Activated CD8-positive, alpha-beta memory T cell treated with anti-CD3 and anti-CD28 coated beads for 1 hour (primary cell): ENCODE data around the gene DHX35.
"Not testable (repeated sequence)": the region's sequence is repeated elsewhere in the genome, so short reads cannot be mapped to it uniquely, and the experiment has no call there.

Experiments
- DNase-seq, 2 donors: peaks; one replicate each; pipeline ENCODE4 v3.0.0-alpha.2; 2020; ENCODE audit warnings: low read depth in 1 of 2; ENCODE audit errors: extremely low read depth in 1 of 2

The DHX35 gene

DNA sequence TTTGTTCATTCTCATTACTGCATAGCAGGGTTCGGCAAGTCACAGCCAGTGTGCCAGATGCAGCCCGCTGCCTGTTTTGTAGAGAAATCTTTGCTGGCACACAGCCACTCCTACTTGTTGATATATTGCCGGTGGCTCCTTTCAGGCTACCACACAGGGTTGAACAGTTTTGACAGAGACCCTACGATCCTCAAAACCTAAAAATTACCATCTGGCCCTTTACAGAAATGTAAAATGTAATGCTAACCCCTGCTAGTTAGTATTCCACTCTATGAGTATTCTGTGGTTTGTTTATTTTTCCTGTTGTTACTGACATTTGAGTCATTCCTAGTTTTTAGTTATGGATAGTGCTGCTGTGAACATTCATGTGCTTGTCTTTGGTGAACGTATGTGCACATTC is 11.5 kb downstream of the DHX35 start:
- no peak for DNase-seq

DNA sequence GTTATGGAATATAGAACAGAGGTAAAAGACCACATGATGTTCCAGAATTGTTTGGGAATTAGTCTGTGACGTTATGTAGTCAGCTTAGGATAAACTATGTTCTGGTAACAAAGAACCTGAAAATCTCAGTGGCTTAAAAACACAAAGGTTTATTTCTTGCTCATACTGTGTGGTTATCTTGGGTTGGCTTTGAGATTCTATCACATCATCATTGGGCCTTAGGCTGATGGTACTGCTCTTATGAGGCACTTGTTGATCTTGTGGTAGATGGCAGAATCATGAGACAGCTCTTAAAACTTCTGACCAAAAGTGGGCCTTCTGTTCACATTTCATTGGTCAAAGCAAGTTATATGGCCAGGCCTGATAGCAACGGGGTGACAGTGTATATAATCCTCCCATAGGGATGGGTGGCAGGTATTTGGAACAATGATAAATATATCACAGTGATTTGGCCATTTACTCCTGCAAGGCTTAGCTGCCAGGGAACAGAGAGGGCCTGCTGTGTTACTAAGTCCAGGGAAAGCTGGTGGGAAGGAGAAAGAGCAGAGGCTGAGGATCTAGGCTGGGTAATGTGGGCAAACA is 13.5 kb downstream of the DHX35 start:
- DNase-seq = no peak

DNA sequence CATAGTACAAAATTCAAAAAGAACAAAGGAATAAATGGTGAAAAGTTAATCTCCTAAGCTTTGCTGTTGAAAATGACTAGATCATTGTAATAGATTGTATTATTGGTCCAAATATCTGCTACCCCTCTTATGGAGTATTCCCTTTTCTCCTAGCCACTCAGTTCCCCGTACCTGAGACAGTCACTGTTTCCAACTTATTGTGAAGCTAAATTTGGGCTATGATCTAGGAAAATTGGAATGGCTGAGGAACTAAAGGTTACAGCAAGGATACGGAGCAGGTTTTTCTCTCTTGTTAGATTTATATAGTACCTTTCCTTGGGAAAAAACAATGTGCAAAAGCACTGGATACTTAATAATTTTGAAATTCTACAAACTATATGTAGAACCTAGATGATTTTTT is 17.3 kb downstream of the DHX35 start:
- no peak for DNase-seq

DNA sequence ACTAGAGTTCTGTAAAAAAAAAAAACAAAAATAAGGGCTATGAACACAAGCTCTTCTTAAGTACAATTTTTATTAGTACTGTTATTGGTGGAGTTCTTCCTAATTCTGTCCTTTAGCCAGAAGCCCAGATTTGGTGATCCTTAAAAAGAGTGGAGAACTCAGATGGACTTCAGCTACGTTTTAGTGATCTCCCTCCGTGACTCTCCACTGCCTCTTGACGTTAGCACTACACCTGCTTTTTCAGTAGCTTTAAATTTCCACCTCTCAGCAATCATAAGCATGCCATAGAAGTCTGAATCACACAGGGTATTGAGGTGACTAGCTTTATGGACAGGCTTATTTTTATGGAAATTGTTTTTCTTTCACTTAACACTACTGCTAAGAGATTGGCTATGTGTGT is 17.7 kb downstream of the DHX35 start:
- DNase-seq = no peak

DNA sequence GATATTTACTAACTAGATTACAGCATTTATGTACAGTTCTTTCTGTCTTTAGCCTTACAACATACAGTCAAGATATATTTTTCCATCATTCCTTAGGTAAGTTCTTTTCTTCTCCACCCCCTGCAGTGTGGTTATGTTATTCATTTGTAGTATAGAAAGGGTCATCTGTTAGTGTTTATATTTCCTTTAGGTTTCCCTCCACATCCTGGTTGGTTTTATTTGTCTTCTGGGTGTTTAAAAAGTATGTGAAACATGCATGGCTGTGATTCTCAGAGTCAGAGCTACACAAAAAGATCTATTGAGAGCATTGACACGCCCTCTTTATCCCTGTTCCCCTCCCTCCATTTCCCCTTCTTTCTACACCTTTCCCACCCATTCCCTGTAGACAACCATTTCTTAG is 20.1 kb downstream of the DHX35 start:
- DNase-seq = no peak

DNA sequence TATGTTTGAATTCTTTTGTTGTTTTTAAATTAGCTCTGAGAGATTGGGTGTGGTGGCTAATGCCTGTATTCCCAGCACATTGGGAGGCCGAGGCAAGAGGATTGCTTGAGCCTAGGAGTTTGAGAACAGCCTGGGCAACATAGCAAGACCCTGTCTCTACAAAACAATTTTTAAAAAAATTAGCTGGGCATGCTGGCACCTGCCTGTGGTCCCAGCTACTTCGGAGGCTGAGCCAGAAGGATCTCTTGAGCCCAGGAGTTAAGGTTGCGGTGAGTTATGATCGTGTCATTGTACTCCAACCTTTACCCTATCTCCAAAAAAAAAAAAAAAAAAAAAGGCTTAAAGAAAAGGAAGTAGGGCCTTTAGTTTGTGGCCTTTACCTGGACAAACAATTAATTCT is 22.9 kb downstream of the DHX35 start:
- no peak for DNase-seq

DNA sequence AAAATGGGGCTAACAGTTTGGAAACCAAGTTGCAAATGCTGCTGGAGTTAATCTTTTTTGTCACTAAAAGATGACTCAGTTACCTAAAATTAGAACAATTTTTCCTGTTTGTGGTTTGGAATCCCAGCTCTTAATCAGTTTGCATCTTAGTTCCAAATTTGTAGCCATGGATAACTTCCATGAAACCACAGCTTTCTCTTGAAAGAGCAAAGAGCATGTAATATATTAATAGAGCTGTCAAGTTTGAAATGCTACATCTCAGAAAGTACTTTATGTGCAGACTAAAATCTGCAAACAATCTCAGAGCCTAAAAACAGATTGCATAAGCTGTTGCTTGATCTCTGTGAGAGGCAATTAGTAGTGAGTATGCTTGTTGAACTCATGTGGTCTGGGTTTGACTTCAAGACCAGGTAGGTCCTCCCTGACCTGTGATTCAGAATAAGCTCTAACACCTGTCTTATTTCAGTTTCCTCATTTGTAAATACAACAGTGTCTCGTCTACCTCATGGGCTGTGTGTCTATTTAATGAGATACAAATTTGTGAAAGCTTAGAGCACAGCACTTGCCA is 23.5 kb downstream of the DHX35 start:
- DNase-seq = no peak

DNA sequence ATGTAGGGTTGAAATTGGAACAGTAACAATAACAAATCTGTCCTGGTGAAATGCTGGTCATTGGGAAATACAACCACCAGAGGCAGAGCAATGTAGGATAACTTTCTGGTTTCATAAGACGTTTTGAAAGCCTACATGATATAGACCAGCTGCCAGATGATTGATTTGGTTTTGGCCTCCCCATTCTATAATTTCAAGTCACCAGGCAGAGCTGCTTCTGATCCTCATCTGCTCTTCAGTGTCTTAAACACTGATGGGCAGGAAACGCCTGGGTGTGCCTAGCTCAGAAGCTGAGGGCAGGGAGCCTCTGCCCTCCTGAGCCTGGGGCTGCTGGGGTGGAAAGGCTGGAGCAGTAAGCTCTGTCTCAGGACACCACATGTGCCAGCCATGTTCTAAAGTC is 24.5 kb downstream of the DHX35 start:
- no peak for DNase-seq

DNA sequence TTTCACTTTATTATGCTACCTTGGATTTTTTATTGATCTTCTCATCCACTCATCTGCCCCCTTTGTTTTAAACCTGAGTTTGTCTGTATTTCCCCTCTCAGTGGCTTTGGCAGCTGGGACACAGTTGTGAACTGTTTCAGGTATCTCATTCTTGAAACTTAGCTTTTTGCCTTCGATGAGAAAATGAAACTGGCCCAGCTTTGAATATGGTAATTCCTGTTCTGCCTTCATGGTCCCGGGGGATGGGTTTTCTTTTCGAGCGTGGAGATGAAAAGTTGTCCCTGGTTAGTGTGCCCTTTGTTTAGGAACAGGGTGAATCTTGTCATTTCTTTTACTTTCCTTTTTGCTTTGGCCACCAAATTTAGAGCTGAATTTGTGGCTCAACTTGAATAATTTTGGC is 25.6 kb downstream of the DHX35 start:
- DNase-seq = no peak

DNA sequence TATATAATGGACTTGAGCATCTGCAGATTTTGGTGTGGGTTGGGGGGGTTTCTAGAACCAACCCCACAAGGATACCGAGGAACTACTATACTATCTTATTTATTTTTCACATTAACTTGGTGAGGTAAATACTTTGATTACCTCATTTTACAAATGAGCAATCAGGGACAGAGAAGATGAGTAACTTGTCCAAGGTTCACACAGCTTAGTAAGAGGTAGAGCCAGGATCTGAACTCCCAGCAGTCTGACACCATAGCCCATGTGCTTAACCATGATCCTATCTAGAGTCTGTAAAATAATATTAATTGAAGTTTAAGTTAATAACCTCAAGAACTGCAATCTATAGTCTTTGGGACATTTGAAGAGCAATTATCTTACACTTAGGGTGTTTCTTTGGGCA is 28.6 kb downstream of the DHX35 start:
- DNase-seq = no peak

DNA sequence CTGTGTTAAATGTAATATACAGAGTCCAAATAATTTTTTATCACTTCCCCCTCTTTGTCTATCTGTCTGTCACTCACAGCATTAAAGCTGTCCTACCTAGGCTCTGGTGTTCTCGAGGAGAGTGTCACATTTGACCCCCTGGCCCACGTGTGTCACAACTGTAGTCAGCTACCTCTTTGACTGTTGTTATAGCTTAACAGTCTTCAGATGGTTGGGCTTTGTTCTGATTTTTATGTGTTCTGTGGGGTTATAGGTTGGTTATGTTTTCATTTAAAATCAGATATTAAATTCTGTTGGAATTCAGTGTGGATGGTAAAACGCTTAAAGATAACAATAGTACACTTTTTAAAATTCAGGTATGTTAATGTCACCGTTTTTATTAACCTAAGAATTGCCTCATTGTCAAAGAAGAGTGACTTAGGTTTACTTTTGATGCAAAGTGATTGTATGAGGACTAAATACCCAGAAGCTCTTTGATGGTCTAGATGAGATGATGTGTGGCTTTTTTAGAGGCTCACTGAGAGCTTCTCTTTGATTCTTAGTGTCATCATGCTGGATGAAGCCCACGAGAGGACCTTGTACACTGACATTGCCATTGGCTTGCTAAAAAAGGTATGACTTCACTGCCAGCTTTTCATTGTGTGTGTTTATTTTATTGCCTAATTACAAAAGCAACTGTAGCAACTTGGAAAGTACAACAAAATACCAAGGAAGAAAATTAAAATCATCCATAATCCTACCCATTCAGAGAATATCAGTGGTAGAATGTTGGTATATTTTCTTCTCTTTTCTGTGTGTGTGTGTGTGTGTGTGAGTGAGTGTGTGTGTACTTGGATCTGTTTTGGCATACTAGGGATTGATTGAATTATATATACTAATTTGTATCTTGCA is 29.9 kb downstream of the DHX35 start:
- no peak for DNase-seq

DNA sequence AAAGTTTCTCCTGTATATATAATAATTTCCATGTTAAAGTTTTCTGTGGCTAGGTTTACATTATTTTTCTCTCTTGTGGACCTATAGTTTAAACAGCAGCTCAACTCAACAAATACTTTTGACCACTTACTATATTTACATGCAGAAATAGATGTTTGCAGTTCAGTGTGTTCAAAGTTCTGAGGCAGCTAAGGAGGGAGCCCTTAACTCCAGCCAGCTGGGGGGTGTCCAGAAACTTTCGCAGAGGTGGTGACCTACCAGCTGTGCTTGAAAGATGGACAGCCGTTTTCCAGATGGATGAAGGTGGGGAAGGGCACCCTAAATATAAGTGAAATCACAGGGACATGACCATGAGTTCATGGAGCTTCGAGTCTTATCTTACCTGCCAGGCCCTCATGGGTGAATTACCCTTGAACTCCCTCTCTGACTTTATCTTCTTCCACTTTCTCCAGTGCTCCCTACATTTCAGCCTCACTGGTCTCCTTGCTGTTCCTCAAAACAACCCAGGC is 33.4 kb downstream of the DHX35 start:
- no peak for DNase-seq

DNA sequence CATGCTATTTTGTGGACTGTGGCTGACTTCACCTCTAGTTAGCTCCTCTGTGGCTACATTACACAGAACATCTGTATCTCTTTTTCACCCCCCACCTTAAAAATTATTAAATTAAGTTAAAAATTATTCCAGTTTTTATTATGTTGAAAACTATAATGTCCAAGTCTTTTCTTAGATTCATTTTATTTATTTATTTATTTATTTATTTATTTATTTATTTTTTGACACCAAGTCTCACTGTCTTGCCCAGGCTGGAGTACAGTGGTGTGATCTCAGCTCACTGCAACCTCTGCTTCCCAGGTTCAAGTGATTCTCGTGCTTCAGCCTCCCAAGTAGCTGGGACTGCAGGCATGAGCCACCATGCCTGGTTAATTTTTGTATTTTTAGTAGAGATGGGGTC is 34.7 kb downstream of the DHX35 start:
- not testable (repeated sequence) for DNase-seq

DNA sequence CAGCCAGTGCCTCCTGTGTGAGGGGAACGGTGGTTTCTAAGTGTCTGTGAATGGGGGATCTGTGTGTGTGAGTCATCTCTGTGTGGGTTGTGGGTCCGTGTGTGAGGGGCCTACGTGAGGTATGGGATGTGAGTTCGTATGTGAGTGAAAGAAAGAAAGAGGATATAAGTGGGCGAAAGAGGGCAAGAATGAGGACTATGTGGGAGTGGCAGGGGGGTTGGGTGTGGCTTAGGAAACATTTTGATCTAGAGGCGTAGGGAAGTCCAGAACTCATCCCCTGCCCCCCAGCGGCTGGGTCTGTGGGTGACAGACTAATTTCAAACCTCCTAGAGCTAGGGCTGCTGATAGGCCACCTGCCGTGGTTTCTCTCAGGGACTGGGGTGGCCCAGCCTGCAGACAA is 35.5 kb downstream of the DHX35 start:
- no peak for DNase-seq

DNA sequence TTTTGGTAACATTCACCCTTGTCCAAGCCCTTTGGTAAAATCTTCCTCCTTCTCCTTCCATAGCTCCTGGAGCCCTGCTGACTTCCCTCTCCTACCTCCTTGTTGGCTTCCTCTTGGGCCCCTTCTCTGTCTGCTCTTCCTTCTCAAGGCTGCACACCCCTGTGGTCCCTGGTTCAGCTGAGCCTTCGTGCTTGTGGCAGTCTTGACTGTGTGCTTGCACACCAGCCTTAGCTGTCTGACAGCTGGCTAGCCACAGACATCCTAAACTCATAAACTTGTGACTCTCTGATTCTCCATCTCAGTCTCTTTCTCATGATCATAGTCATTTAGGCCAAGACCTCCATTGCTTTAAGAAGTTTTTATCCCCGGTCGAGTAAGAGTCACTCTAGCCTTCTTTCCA is 37.1 kb downstream of the DHX35 start:
- no peak for DNase-seq

DNA sequence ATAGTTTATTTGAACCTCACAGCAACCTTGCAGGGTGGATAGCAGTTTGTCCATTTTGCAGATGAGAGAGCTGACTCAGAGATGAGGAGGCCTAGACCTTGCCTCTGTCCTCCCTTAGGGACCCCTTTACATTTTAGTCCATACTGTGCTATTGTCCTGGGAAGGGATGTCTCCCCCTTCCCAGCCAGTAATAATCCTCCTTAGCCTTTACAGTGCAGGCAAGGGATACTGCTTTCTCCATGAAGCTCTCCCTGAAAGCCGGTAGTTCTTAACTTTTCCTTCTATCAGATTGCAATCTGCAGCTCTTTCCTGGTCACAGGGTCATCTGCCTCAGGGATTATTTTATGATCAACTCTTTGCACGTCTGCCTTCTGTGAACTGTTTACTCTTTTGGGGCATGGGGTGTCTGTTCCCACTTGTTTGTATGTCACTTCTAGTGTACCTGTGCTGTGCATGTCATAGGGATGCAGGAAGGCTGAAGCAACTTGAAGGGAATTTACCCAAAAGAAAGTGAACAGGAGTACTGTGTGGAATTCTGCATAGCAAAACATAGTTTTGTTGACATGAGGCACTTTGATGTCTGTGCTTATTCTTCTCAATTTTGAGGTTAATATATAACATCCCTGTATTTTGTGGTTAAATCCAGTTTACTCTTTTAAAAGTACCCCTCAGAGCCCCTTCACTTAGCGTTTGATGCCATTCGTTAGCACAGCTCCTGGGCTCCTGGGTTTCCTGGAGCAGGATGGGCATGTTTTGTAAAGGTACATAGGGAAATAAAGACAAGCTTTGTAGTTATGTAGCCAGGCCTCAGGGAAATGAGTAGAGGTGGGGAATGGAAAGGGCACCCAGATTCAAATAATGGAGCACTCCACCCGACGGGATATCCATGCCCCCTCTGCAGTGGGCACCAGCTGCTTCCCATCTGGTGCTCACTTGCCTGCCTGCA is 38.1 kb downstream of the DHX35 start:
- no peak for DNase-seq

DNA sequence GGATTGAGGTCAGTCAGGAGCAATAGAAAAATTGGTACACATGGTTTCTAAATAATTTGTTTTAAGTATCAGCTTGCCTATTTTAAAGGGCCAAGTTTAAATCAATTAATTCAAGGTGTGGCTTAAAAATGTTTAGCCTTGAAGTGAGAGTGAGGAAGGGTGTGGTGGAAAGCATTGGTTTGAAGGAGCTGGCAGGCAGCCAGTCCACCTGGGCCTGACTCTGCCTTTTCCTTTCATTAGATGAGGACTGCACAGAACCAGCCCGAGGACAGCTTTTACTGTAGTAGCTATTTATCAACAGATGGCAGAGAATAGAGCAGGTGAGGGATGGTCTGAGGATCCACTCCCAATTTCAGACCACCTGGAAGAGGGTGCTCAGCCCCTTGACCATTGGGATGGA is 42.4 kb downstream of the DHX35 start:
- peak in 1 of 2 donors; percentile 10 for DNase-seq

DNA sequence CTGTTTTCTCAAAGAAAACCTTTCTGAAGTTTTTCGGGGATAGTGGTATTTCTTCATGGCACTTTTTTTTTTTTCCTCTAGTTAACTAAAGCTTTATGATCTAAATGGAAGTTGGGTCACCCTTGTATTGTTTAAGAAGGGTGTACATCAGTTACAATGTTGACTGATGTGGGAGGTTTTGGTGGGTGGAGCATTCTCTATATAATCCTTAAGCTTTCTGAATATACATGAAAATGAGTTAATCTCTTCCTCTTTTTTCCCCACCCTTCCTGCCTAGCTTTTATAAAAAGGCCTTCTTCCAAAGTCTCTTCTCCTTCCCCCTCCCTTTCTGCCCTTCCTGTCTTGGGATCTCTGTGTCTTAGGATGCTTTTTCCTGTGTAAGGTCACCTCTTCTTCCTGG is 47.2 kb downstream of the DHX35 start:
- no peak for DNase-seq

DNA sequence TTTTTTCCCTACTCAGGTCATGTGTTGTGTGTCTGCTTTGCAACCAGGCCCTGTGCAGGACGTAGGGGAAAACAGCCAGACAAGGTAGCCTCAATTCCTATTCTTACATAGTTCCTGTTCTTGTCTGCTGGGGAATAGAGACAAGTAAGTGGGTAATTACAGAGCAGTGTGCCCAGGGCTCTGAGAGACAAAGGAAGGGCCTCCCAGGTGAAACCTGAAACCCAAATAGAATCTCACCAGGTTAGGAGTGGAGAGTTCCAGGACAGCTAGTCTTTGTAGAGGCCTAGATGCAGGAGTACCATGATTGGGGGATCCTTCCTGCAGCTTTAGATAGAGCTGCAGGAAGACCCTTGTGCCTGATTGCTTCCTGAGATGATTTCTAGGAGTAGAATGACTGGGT is 48.4 kb downstream of the DHX35 start:
- no peak for DNase-seq

DNA sequence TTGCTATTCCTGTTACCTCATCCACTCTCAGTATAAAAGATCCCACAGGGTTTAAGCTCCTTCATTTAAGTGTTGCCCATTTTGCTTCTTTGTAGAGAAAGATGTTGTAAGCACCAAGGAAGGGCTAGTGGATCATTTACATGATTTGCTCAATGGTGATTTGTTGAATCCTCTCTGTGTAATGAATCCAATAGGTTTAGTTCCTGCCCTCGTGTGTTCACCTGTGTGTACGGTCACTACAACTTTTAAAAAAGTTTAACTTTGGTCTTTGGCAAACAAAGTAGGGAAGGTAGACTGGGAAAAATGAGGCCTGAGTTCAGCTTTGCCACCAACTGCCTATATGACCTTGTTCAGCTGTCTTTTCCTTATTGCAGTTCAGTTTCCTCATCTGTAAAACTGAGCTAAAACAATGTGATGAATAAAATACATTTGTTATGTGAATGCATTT is 51.5 kb downstream of the DHX35 start:
- no peak for DNase-seq

DNA sequence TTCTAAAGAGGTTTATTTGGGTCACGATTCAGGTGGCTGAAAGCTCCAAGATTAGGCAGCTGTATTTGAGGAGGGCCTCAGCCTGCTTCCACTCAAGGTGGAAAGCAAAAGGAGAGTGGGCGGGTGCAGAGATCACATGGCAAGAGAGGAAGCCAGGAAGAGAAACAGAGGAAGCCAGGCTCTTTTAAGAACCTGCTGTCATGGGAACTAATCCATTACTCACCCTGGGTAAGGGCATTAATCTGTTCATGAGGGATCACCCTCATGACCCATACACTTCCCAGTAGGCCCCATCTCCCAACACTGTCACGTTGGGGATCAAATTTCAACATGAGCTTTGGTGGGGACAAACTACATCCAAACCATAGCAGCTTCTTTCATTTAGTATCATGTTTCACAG is 53.9 kb downstream of the DHX35 start:
- DNase-seq = no peak
